Right forelimb (tissue), 1 donor: ENCODE measurements around the gene MEAK7.

Experiments used
- DNase-seq: peaks from one replicate; pipeline ENCODE4 v3.0.0-alpha.2; 2018

MEAK7 gene

GRCh38 chr16:84511831-84512230, 7.4 kb upstream of the MEAK7 start:
- no peak for DNase-seq

- DNase-seq: peak; percentile 93
These were observed 6.8 kb upstream of the MEAK7 start for GRCh38 chr16:84511180-84511800.

GRCh38 chr16:84509032-84509950, 4.8 kb upstream of the MEAK7 start:
- peak; percentile 36 for DNase-seq

- peak; percentile 6 for DNase-seq
These were observed 4.0 kb upstream of the MEAK7 start for GRCh38 chr16:84508502-84508901.

GRCh38 chr16:84507011-84507982, 2.8 kb upstream of the MEAK7 start:
- no peak for DNase-seq

GRCh38 chr16:84505249-84506187, 1.1 kb upstream of the MEAK7 start:
- DNase-seq: no peak

- no peak for DNase-seq
These were observed 586 bp downstream of the MEAK7 start for GRCh38 chr16:84503751-84504395.

- peak; percentile 6 for DNase-seq
These were observed 1.9 kb downstream of the MEAK7 start for GRCh38 chr16:84502581-84502980.

- DNase-seq: peak; percentile 38
These were observed 2.4 kb downstream of the MEAK7 start for GRCh38 chr16:84502075-84502474.

GRCh38 chr16:84501077-84501735, 3.3 kb downstream of the MEAK7 start:
- no peak for DNase-seq

GRCh38 chr16:84500531-84500930, 3.9 kb downstream of the MEAK7 start:
- DNase-seq: peak; percentile 18

- peak; percentile 11 for DNase-seq
These were observed 4.8 kb downstream of the MEAK7 start for GRCh38 chr16:84499638-84500037.

GRCh38 chr16:84498859-84499620, 5.4 kb downstream of the MEAK7 start:
- peak; percentile 9 for DNase-seq

- DNase-seq: peak; percentile 5
These were observed 6.2 kb downstream of the MEAK7 start for GRCh38 chr16:84498223-84498610.

GRCh38 chr16:84497418-84498222, 6.8 kb downstream of the MEAK7 start:
- DNase-seq: peak; percentile 7

GRCh38 chr16:84496991-84497390, 7.5 kb downstream of the MEAK7 start:
- DNase-seq: no peak

- no peak for DNase-seq
These were observed 9.0 kb downstream of the MEAK7 start for GRCh38 chr16:84495506-84495905.

GRCh38 chr16:84489131-84489530, 15.3 kb downstream of the MEAK7 start:
- no peak for DNase-seq

GRCh38 chr16:84487358-84487757, 17.1 kb downstream of the MEAK7 start:
- DNase-seq: no peak
